Keratinocyte (primary cell): ENCODE results near the gene MBTPS1. TPM values are rescaled to one million over a fixed set of nuclear protein-coding genes. Genes with fewer than 3 reads are reported as not detected.
A peak's percentile ranks its signal among the peaks of the same experiment; 100 is the strongest.

Source experiments
- DNase-seq: peaks from one replicate; pipeline ENCODE4 v3.0.0-alpha.2; 2011; ENCODE audit warnings: low read depth, missing footprints, low spot score
- FAIRE-seq: peaks from 2 replicates; lab custom pipeline; 2011; peaks lifted over from hg19 to GRCh38; lab: Jason Lieb, UNC
- H2AFZ ChIP-seq: 2 replicates; pipeline ENCODE4 v1.6.0; 2012; ENCODE audit warnings: low read length, control low read depth, inconsistent platforms; ENCODE audit not compliant: control insufficient read depth
- H3K27ac ChIP-seq: 2 replicates; pipeline ENCODE4 v1.5.1; 2011; ENCODE audit warnings: low read length; ENCODE audit not compliant: control insufficient read depth, insufficient read depth
- H3K27me3 ChIP-seq: 3 replicates; pipeline ENCODE4 v1.6.0; 2011; ENCODE audit warnings: low read length; ENCODE audit not compliant: control insufficient read depth, insufficient read depth; ENCODE audit errors: extremely low read depth
- H3K36me3 ChIP-seq, 2 experiments: 2 replicates in 1 of 2; 3 replicates in 1 of 2; pipeline ENCODE4 v1.5.1; 2011; ENCODE audit warnings: low read length in 2 of 2, mild to moderate bottlenecking in 1 of 2; ENCODE audit not compliant: control insufficient read depth in 2 of 2, insufficient read depth in 2 of 2; ENCODE audit errors: extremely low read depth in 1 of 2
- H3K4me1 ChIP-seq: 3 replicates; pipeline ENCODE4 v1.5.1; 2011; ENCODE audit warnings: low read length; ENCODE audit not compliant: control insufficient read depth, insufficient read depth; ENCODE audit errors: extremely low read depth
- H3K4me2 ChIP-seq: 3 replicates; pipeline ENCODE4 v1.6.0; 2011; ENCODE audit warnings: low read depth, low read length; ENCODE audit not compliant: control insufficient read depth, insufficient read depth; ENCODE audit errors: extremely low read depth
- H3K4me3 ChIP-seq, 3 experiments: fragments of 200-600 bp in 1 of 3; sonication (generic) in 1 of 3; 2 replicates in 2 of 3; 3 replicates in 1 of 3; pipeline ENCODE4 v1.5.1; 2011 to 2016; ENCODE audit warnings: low read length in 3 of 3, mild to moderate bottlenecking in 3 of 3, control low read depth in 2 of 3, inconsistent platforms in 1 of 3, low read depth in 1 of 3, mixed read lengths in 1 of 3, mixed run types in 1 of 3, moderate library complexity in 1 of 3; ENCODE audit not compliant: control insufficient read depth in 2 of 3, insufficient read depth in 2 of 3; ENCODE audit errors: extremely low read depth in 1 of 3
- H3K79me2 ChIP-seq: 2 replicates; pipeline ENCODE4 v1.6.0; 2012; ENCODE audit warnings: low read length; ENCODE audit not compliant: control insufficient read depth, insufficient read depth
- H3K9ac ChIP-seq: 3 replicates; pipeline ENCODE4 v1.6.0; 2011; ENCODE audit warnings: low read length; ENCODE audit not compliant: control insufficient read depth, insufficient read depth; ENCODE audit errors: extremely low read depth
- H3K9me1 ChIP-seq: 3 replicates; pipeline ENCODE4 v1.6.0; 2011; ENCODE audit warnings: low read length; ENCODE audit not compliant: control insufficient read depth, insufficient read depth; ENCODE audit errors: extremely low read depth
- H3K9me3 ChIP-seq: 2 replicates; pipeline ENCODE4 v1.5.1; 2012; ENCODE audit warnings: low read depth, low read length; ENCODE audit not compliant: control insufficient read depth
- H4K20me1 ChIP-seq: 3 replicates; pipeline ENCODE4 v1.6.0; 2011; ENCODE audit warnings: low read length; ENCODE audit not compliant: control insufficient read depth, insufficient read depth; ENCODE audit errors: extremely low read depth
- EZH2 ChIP-seq: IDR thresholded peaks from one replicate; pipeline ENCODE4 v1.6.1; 2012; ENCODE audit warnings: inconsistent platforms, mild to moderate bottlenecking, low read length, moderate library complexity
- dilution Hi-C: fragments of 300-500 bp; cut with MboI; formaldehyde crosslinking; loops from one replicate; pipeline ENCODE4 v1.7.0; 2020; ENCODE audit warnings: low sequenced_read_pairs; ENCODE audit not compliant: extremely low pct_ligation_motif_present
- polyA plus RNA-seq, 5 experiments: library from polyadenylated mRNA; depleted of rRNA in 3 of 5; stranded (reverse) in 3 of 5; stranded (forward) in 1 of 5; unstranded in 1 of 5; fragments of >200 nt; gene quantifications; 1 replicate in 1 of 5; 2 replicates in 3 of 5; 3 replicates in 1 of 5; pipeline versions ENCODE4 v1.2.1 to v1.2.3, GENCODE V29; 2011 to 2012; ENCODE audit warnings: missing spikeins in 2 of 5, low read depth in 1 of 5, low replicate concordance in 1 of 5
- TF ChIP-seq, protein P1 (sequence below), 3 experiments: IDR thresholded peaks in 1 of 3; conservative IDR thresholded peaks in 1 of 3; optimal IDR thresholded peaks in 1 of 3; 2 replicates in 2 of 3; 3 replicates in 1 of 3; pipeline versions ENCODE3 to v1.5.1; 2011; ENCODE audit warnings: low read length in 3 of 3, mild to moderate bottlenecking in 3 of 3, moderate library complexity in 2 of 3, control low read depth in 1 of 3, inconsistent platforms in 1 of 3; ENCODE audit not compliant: insufficient read depth in 2 of 3; ENCODE audit errors: extremely low read depth in 1 of 3

The MBTPS1 gene
- polyA plus RNA-seq, 1 donor (not counting 4 experiments of a cell fraction or from before 2014, with no cell fraction given) = 56.0 TPM

- no peak overlapping the region for H2AFZ ChIP-seq
- H4K20me1 ChIP-seq = no peaks in the 10 kb centered on the region
- TF ChIP-seq, protein P1, sequence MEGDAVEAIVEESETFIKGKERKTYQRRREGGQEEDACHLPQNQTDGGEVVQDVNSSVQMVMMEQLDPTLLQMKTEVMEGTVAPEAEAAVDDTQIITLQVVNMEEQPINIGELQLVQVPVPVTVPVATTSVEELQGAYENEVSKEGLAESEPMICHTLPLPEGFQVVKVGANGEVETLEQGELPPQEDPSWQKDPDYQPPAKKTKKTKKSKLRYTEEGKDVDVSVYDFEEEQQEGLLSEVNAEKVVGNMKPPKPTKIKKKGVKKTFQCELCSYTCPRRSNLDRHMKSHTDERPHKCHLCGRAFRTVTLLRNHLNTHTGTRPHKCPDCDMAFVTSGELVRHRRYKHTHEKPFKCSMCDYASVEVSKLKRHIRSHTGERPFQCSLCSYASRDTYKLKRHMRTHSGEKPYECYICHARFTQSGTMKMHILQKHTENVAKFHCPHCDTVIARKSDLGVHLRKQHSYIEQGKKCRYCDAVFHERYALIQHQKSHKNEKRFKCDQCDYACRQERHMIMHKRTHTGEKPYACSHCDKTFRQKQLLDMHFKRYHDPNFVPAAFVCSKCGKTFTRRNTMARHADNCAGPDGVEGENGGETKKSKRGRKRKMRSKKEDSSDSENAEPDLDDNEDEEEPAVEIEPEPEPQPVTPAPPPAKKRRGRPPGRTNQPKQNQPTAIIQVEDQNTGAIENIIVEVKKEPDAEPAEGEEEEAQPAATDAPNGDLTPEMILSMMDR (optimal IDR thresholded peaks at IDR 0.05 in 1 of 3, IDR thresholded peaks at IDR 0.05 in 1 of 3, conservative IDR thresholded peaks at IDR 0.05 in 1 of 3; ENCODE audit: extremely low read depth in 1 of 3, insufficient read depth in 2 of 3, low read length in 3 of 3) = no peak
- no peak for TF ChIP-seq EZH2
- dilution Hi-C loops = no loop called here
- H3K36me3 ChIP-seq = peaks cover 25 to 41% of the 10 kb centered on the region in 2 experiments
- no peaks in the 10 kb centered on the region for H3K79me2 ChIP-seq
- no peak overlapping the region for H3K9ac ChIP-seq
- H3K4me3 ChIP-seq = no peak overlapping the region
- H3K9me3 ChIP-seq = no peaks in the 10 kb centered on the region
- H3K9me1 ChIP-seq = no peaks in the 10 kb centered on the region
- FAIRE-seq = no peak
- H3K27ac ChIP-seq = no peak overlapping the region
- no peak overlapping the region for H3K4me2 ChIP-seq
- peaks cover 9% of the 10 kb centered on the region for H3K4me1 ChIP-seq
- no peak for DNase-seq
- H3K27me3 ChIP-seq = no peaks in the 10 kb centered on the region
Measured at GRCh38 chr16:84085271-84085667, 31.5 kb downstream of the MBTPS1 start.

GRCh38 chr16:84084570-84085270 is 32.0 kb downstream of the MBTPS1 start:
- Histone ChIP-seq H3K4me1 (peaks cover 12% of the 10 kb centered on the region), H3K4me3 (no peak overlapping the region), H3K36me3 (peaks cover 23 to 43% of the 10 kb centered on the region in 2 experiments), H3K9me3 (no peaks in the 10 kb centered on the region), H3K9ac (no peak overlapping the region), H4K20me1 (no peaks in the 10 kb centered on the region), H3K27ac (no peak overlapping the region), H3K79me2 (no peaks in the 10 kb centered on the region), H2AFZ (no peak overlapping the region), H3K4me2 (no peak overlapping the region), H3K27me3 (no peaks in the 10 kb centered on the region), H3K9me1 (no peaks in the 10 kb centered on the region)
- FAIRE-seq (peak; percentile 82), DNase-seq (peak; percentile 45)
- TF ChIP-seq EZH2 = no peak
- TF ChIP-seq, protein P1 (optimal IDR thresholded peaks at IDR 0.05 in 1 of 3, IDR thresholded peaks at IDR 0.05 in 1 of 3, conservative IDR thresholded peaks at IDR 0.05 in 1 of 3; ENCODE audit: extremely low read depth in 1 of 3, insufficient read depth in 2 of 3, low read length in 3 of 3) = peak; percentile 91 to 98 (median 94)
- dilution Hi-C loops = no loop called here
